A172 (cell line): ENCODE results near the gene FZR1. TPM values are rescaled to one million over a fixed set of nuclear protein-coding genes. Genes with fewer than 3 reads are reported as not detected.

Experiments
- DNase-seq: peaks from one replicate; pipeline ENCODE4 v3.0.0-alpha.2; 2015; ENCODE audit warnings: low spot score
- total RNA-seq: library from RNA; depleted of rRNA; stranded (reverse); fragments of >200 nt; shearing (Covaris generic); gene quantifications from 2 replicates; pipeline ENCODE4 v1.2.3, GENCODE V29; 2014; rRNA removed

FZR1 gene
- total RNA-seq: 44.4 and 46.2 TPM in 2 replicates

DNA sequence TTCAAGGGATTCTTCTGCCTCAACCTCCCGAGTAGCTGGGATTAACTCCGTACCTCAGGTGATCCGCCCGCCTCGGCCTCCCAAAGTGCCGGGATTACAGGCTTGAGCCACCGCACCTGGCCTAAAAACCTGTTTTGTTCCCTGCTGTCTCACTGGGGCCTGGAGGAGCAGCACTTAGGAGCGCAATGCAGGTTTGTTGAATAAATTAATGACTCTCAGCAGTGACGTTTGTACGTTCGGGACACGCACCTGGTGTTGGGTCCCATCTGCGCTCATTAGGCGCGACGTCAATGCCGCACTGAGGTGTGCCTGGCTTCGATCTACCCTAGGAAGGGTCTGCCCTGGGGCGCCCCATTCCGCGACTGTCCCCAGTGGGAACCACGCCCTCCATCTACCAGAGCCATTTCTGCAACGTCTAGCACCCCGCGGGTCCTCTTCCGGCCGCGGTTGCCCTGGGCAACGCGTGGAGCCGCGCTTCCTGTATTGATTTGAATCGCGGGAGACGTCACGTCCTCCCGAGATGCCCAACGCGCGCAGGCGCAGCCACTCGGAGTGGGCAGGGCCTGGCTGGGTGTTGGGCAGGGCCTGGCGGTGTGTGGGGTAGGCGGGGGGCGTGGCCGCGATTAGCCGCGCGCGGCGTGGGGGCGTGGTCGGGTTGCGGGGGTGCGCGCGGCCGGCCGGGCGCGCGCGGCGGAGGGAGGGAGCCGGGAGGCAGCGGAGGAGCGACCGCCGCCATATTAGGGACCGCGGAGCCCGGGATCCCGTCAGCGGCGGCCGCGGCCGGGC is at the start of gene FZR1:
TSS of gene FZR1 (plus strand) at position 714 of the 786 bp plus-strand sequence. CDS start 16,679 bp downstream, outside the sequence.
- DNase-seq: peak; percentile 96

DNA sequence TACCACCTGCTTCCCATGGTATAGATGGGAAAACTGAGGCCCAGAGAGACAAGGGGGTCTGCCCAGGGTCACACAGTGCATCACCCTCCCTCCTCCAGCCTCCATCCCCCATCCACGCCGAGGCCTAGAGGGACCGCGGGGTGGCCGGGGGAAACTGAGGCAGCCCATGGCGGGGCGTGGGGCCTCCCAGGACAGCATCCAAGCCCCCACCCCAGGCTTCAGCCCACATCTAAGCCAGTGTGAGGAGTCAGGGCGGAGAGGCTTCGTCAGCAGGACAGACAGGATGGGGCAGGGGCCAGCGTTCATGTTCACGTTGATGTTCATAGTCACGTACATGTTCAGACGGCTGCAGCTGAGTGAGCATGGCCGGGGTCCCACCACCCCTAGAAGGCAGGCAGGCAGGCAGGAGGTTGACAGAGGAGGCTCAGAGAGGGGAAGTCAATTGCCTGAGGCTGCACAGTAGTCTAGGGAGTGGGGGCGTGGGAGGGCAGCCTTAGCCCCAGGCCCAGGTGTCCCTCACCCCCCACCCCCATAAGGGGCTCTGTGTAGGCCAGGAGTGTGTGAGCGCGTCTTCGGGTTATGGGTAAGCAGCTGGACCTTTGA is 49.1 kb upstream of the FZR1 start:
- DNase-seq: no peak

DNA sequence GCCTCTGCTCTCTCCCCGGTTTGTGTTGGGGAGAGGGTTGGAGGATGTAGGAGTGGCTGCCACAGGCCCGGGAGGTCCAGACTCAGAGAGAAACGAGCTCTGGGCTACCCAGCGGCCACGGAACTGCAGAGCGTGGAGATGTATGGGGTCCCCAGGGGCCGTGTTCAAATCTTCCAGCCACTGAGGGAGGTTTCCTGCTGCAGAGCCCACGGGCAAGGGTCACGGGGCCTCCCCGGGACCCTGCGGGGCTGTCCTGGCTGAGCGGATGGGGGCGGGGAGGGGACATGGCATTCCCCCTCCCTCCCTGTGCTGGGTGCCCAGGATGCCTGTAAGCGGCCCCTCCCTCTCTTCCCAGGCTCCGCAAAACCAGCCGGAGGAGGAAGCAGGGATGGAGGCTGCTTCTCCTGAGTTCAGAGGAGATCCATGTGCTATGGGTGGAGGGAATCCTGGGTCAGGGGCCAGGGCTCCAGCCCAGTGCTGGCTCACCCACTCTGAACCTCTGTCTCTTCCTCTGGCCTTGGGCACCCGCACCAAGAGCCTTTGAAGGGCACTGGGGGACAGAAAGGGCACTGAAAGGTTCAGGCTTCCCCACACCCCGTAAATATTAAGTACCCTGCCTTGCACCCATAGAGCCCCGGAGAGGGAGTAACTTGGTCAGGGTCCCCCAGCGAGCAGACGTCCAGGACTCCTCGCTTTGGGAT is 48.4 kb upstream of the FZR1 start:
- peak; percentile 55 for DNase-seq

DNA sequence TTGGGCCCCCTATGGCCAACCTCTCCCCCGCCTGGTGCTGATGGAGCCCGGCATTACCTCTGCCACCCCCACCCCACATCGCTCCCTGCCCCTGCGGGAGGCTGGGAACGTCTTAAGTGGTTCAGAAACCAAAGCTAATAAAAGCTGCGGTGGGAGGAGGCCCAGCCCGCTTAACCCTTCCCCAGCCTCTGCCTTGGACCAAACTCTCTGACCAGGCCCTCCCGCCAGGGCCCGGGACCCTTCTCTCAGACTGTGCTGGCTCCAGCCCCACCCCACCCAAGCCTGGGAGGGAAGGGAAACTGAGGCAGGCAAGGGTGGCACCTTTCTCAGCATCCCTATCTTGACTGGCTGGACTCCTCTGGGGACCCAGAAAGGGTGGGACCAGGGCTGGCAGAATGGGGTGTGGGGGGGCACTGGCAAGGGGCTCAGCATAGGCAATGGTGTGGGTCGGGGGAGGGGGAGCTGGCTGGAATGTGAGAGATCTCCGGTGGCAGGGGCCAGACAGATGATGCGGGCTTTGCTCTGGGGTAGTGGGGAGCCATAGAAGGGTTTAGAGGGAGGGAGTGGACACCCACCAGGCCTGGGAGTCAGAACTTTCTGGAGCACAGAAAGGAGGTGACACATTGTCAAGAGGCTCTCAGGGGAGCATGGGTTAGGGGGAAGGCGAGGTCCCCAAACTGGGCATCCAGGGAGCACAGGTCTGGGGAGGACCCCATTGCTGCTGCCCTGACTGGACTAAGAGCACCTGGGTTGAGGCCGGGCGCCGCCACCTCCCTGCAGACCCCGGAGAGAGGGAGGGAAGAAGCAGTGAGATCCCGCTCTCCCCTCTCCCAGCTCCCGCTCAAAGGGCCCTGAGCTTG is 47.7 kb upstream of the FZR1 start:
- DNase-seq: peak; percentile 71

DNA sequence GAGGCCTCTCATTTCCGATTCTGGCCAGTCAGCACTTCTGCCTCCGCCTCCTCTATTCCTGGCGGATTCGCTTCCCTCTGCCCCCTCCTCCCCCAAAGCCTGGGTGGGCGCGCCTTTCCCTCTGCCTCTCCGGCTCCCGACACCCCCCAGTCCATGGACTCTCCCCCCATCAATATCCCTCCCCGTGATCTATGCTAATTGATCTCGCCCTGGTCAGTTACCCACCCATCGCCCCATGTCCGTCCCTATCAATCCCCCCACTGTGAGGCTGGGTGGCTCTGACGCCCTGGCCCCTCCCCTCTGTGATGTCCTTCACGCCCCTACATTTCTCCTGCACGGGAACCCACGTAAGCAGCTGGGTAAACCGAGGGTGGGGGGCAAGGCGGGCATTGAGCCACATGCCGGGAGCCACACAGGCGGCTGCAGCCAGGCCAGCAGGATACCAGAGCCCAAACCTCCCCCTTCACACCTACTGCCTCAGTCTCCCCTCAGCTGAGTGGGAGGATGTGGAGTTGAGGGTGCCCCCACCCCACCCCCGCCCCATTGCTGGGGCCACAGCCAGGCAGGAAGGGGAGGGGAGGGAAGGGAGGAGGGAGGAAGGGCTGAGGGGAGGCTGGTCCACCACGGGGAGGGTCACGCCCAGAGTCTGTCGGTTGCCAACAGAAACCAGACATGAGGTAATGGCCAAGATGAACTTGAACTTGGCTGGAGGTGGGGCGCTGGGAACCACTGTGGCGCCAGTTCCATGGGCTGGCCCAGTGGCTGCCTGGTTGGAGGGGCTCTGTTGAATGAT is 46.8 kb upstream of the FZR1 start:
- peak; percentile 93 for DNase-seq

DNA sequence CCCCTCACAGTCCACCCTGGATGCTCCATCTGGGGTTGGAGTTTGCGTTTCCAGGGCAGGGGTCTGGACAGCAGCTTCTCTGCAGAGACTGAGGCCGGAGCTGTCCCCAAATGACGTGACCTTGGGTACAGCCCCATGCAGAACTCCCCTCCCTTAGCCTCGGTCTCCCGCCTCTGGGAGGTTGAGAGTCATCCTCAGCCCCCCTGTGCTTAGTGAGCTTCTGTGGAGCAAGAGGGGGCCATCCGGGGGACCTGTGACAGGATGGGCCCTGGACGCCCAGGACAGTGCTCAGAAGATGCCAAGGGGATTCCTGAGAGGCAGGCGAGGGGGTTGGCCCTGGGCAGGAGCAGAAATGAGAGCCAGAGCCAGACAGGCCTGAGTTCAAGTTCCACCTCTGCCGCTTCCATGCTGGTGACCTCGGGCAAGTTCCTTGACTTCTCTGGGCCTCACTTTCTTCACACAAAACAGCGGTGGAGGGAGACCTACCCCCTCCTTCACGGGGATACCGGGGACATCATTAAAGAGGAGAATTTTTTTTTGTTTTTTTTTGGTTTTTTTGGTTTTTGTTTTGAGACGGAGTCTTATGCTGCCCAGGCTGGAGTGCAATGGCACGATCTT is 46.0 kb upstream of the FZR1 start:
- DNase-seq: no peak

DNA sequence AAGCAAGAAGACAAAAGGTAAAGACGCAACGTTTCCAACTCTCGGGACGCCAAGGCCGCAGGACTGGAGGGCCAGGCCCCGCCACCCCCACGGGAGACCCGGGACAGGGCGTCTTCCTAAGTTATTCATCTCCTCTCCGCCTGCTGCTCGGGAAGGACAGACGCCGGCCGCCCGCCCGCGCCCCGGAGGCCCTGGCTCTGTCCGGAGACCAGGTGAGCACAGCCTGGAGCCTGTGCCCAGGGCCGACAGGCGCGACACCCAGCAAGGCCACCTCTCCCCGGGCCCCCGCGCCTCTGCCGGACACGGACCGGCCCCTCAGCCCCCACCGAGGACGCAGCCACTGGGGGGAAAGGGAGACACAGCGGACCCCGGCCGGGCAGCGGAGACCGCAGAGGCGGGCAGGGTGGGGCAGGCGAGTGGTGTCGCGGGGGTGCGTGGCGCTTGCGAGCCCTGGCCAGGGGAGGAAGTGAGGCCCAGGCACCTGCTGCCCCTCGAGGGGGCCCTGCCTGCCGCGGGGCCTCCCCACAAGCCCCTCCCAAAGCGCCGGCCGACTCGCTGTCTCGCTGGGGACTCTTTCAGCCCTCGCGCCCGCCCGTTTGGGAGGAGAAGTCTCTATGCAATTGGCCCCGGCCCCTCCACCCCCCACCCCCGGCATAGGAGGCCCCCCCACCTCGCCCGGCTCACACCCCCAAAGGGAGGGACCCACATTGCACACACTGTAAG is 43.0 kb upstream of the FZR1 start:
- DNase-seq: no peak

DNA sequence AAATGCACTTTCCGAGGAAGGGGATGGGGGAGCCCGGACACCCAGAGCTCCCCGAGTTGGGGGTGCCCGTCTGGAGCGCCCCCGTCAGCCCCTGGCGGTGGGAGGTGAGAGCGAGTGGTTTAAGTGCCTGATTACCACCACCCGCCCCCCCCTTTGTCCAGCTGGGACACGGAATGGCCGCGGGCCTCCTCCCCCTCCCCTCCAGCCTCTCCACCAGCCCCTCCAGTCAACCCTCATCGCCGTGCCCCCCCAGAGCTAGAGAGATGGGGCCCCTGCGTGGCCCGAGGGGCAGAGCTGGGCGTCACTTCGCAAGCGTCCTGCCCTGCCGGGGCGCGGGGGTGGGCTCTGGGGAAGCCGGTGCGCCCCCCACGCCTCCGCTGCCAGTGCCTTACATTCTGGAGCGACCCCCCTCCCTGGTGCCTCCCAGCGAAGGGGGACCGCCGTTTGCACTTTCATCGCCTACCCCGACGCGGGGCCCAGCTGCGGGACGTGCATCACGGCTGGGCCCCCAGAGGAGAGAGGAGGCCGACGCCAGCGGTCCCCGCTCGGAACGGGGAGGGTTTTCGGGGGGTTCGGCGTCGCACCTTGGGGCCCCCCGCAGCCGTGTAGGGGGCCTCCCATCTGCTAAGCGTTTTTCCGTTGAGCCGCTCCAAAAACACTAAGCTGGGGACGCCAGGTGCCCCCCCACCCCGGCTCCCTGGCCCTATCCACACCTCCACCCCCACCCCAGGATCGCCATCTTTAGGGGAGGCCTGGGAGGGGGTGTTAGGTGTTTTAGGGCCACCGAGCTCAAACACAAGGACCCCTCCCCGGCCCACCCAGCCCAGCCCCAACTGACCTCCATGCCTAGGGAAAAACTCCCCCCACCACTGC is 42.2 kb upstream of the FZR1 start:
- DNase-seq: no peak

DNA sequence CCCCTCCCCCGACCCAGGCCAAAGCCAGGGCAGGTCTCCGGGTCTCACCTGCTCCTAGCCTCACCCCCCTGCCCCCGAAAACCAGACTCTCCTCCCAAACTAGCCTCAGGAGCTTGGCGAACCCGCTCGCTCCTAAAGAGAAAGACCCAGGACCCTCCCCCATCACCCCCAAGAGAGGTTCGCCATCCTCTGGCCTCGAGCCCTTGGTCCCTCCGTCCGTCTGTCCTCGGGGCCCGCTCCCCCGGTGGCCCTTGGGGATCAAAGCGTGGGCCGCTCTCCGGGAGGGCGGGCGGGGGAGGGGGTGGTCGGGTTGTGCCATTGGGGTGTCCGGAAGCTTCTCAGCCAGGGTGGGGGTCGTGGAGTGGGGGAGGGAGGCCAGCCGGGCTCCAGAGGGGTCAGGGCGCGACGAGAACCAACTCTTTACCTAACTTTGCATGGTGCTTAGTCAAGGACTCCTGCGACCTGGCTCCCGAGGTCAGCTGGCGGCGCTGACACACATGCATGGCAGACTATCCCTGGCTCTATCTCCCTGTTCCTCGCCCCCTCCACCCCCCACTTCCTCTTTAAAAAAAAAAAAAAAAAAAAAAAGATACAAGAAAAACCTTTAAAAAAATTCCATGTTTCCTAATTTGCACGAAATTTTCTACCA is 41.4 kb upstream of the FZR1 start:
- DNase-seq: no peak

DNA sequence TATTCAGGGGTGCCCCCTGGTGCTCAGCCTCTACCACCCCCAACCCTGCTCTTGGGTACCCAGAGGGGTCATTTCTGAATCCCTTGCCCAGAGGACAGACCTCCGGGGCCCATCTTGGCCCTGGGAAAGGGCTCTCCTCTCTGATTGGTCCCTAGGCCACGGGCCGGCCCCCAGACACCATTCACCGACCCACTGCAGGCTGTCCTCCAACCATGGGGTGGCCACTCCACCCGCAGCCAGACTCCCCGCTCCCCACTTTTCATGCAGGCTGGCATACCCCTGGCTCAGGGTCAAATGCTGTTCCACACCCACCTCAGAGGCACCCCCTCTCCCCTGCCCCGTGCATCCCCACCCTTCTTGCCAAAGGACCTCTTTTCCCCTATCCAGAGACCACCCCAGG is 40.6 kb upstream of the FZR1 start:
- DNase-seq: no peak

DNA sequence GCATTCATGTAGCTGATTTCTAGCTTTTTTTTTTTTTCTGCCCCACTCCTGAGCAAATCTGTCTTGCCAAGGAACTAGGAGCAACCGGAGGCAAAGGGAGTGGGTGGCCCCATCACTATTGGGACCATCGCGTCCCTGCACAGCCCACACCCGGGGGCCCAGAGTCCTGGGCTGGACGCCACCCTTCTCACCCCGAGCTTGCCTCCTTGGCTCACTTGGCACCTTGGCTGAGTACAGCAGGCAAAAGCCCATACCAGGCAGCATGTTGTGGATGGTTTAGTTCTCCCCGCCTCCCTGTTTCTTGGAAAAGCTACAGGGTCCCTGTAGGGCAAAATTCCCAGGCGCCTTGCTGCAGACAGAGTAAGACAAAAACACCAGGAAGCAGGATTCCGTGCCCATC is 39.5 kb upstream of the FZR1 start:
- DNase-seq: no peak

DNA sequence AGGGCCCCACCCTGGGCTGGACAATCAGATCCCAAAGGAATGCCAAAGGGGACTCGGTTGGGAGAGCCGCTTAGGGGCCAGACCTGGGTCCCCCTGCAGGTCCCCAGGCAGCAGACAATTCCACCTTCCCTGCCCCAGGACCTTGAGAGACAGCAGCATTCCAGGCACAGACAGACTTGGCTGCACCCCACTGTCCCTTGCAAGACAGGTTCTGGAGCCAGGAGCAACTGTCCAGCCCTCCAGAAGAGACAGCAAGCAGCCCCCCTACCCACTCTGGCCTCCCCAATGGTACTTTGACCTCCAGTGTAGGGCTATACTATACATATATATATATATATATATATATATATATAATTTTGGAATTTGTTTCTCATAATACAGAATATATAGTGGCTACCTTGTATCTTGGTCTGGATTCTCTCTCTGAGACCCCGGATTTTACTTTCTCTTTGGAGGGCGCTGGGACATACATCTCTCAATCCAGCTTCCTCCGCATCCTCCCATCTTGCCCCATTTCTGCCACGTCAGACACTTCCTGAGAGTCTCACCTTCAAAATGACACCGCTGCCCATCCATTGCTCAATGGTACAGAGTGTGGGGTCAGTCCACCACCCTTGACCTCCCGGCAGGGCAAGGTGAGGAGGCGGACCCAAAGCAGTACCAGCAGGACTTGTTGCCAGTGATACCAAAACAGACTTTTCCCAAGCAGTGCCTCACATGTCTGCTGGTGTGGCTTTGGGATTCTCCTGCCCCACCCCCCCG is 38.5 kb upstream of the FZR1 start:
- no peak for DNase-seq

DNA sequence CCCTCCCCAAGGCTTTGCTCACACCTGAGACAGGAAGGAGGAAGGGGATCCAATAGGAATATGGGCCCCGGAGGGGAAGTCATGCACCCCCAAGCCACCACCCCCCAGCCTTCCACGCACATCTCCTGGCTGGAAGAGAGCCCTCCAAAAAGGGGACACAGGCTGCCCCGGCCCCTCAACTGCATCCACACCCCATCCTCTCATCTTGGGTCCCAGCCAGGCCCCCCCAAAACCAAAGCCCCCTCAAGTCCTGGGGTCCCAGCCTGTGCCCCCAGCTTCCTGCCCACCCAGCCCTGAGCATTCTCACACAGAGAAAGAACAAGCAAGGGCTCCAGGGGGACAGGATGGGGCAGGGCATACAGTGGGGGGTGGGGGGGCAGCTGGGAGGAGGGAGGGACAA is 37.9 kb upstream of the FZR1 start:
- DNase-seq: no peak

DNA sequence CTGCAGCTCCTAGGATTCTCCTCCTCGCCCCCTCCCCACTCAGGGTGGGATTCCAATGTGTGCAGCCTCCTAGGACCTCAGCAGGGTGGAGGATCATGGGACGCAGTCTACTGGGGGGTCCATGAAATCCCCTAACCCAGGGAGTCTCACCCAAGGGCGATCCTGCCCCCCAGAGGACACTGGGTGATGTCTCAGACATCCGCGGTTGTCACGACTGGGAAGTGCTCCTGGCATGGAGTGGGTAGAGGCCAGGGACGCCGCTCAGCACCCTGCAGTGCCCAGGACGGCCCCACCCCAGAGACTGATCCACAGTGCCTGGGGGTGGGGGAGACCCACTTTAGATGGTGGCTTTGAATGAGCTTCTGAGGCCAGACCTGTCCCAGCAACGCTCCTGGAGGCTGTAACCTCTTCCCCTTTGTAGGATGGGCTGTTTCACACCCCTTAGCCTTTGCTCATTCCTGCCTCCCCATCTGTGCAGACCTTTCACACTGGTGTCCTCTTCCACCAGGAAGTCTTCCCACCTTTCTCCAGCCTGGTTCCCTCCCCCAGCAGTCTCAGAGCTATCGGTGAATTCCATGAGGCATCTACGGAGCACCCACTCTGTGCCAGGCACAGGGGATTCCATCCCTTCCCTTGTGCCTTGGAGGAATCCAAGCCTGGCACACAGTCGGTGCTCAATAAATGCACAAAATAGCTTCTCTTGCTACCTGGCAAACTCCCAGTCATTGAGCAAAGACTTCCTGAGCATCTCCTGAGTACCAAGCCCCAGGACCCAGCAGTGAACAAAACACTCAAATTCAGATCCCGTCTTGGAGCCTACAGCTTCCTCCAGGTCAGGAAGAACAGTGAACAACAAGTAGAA is 36.2 kb upstream of the FZR1 start:
- DNase-seq: no peak

DNA sequence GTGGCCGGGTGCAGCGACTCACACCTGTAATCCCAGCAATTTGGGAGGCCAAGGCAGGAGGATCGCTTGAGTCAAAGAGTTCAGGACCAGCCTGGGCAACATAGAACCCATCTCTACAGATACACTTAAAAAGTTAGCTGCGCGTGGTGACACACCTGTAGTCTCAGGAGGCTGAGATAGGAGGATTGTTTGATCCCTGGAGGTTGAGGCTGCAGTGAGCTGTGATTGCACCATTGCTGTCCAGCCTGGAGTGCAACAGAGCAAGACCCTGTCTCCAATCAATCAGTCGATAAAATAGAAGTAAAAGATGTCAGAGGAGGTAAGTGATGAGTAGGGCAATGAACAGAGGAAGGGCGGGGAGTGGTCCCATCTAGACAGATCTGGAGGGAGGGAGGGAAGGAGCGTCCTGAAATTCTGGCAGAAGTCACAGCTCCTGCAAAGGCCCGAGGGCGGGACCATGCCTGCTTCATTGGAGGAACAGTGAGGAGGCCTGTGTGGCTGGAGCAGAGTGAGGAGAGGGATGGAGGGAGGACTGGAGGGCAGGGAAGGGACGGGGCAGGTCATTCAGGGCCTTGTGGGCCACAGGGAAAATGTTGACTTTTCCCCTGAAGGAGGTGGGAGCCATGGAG is 35.5 kb upstream of the FZR1 start:
- DNase-seq: no peak

DNA sequence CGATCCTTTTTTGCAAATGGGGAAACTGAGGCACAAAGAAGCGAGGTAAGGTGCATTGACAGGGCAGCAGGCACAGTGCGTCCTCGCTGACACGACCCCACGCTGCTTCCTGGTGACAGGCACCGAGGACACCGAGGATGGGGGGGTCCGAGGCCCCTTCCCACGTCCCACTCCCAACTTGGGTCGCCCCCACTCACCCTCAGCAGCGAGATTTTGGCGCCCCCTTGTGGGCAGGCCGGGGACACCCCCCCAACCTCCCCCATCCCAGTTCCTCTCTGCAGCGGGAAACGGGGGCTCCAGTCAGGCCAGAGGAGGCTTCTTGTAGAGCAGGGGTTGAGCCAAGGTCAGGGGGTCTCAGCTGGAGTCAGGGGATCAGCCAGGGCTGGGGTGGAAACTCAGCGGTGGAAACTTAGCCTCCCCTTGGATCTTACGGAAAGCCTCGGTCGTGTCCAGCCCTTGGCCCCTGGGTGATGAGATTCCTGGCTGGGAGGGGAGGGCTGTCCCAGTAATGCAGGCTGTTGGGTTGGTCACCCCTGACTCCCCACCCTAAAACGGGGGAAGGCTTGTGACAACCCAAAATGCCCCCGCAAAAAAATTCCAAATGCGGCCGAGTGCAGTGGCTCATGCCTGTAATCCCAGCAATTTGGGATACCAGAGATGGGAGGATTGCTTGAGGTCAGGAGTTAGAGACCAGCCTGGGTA is 34.0 kb upstream of the FZR1 start:
- no peak for DNase-seq
